NCI-H187 treated with DMSO at 0.1 percent for 48 hours (cell line): Measurements from ENCODE around the gene ATF3.
"Not testable (repeated sequence)": the region's sequence is repeated elsewhere in the genome, so short reads cannot be mapped to it uniquely, and the experiment has no call there.

ENCODE experiments used
- DNase-seq: peaks from one replicate; lab custom pipeline; 2025; lab: John Stamatoyannopoulos, UW

The ATF3 gene

DNA sequence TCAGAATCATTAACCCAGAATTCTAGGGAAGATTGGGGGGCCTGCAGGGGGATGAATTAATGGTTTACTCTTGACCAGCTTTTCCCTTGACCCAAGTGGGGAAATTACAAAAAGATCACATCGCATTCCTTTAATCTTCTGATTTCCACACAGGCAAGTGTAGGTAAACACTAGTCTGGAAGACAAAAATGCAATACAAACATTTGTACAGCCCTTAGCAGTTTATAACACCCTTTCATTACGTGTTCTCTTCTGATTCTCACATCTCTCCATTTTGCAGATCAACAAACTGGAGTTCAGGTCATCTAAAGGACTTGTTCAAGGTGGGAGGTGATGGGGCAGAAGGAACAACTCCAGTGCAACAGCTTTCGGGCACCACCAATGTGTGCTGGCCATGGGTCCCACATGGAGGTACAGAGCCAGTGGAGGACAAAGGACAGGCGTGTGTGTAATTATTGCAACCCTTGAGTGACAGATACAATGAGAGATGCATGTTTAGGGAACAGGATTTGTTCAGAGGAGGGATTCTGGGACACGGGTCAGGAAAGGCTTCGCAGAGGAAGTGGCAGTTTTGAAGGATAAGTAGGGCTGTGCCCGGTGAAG is 20.4 kb downstream of the ATF3 start:
- DNase-seq, result no peak

DNA sequence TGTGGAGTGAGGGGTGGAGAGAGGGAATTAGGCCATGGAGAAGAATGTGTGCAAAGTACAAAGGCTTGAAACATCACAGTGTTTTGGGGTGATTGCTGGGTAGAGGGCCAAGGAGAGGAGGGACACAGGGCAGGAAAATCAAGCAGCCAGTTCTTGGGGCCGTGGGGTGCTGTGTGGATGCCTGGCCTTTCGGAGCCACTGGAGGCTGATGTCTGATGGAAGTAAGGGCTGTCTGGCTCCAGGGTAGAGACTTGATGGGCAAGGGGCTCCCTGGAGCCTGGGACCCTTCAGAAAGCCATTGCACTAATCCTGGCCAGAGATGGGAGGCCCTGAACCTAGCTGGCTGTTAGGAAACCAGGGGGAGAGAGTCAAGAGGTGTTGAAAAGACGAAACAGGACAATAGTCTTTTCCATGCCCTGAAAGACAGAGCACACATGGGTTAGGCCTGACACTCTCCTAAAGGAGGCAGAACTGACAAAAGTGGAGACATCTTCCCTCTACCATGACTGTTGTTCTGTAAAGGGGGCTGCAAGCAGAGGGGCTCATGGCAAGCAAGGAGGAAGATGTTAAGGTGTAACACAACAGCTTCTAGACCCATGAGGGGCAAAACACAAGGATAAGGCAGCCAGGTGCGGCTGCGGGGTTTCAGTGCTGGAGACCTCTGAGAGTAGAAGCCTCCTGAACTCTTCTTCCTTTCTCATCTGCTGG is 21.0 kb downstream of the ATF3 start:
- no peak for DNase-seq

DNA sequence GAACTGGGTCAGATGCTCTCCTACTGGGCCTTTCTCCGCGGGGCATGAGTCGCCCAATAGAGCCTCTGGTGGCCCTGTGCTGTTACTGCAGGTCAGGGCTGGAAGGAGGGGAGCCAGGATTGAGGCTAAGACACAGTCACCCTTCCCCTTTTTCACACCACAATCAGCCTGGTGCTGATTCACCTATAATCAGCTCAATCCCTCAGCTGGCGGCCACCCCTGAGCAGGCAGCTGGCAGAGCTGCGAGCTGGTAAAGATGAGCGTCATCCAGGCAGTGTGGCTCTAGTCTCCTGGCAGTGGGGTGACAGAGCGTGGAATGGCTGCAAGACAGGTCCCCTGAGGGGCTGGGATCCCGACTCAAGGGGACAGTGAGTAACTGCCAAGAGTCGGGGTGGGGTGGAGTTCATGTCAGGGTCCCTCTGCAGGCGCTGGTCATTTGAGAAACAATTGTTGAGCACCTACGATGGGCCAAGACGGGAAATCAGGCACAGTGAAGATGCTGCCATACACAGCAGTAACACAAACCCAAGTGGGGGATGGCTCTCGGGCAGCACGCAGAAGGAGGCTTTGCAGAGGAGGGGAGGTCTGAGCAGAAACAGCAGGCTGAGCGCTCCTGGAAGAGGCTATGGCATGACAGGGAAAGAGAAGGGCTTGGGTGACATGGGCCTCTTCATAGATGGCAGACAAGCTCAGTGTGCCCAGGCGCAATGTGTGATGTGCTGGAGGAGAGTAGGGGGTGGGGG is 21.8 kb downstream of the ATF3 start:
- no peak for DNase-seq

DNA sequence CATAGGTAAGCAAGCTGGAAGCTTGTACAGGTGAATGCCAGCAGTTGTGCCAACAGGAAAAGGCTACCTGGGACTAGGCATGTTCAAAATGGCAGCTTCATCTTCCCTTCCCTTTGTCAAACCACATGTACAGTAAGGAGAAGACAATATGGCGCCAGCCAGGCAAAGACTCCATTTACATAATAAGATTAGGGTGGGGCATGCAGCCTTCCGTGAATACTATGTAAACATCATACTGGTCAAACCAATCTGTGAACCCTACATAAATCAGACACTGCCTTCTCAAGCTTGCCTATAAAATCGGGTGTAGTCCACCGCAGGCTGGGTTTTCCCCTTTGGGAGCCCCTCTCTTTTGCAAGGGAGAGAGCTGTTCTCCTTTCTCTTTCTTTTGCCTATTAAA is 24.6 kb downstream of the ATF3 start:
- no peak for DNase-seq

DNA sequence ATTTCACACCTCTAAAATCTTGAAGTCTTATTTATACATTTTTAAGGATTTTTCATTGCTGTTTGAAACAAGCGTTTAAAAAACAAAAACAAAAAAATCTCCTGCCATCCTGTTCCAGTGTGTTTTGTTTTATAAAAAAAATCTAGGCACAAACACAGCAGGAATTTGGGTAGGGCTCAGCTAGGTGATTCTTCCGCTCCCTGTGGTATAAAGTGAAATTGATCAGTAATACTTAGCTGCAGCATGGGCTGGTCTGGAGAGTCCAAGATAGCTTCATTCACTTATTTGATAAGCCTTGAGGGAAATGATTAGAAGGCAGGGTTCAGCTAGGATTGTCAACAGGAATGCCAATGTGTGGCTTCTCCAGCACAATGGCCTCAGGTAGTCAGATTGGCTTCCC is 25.7 kb downstream of the ATF3 start:
- no peak for DNase-seq

DNA sequence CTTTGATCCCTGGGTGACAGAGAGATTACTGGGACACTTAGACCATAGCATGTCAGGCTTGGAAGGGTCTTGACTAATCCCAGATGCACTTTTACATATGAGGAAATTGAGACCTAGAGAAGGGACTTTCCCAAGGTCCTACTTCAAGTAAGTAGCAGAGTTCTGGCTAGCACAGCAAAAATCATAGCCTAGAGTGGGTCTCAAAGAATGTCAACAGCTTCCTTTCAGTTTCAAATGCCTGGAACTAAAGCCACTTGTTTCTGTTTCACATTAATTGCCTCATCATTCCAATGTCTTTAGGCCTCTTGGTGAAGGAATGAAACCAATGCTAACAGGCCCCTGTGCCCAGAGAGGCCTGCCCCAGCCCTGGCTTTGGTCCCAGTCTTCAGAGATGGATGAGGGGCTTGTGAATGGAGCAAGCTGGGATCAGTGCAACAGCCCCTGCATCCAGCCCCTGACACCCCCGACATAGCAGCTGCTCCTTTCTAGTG is 26.6 kb downstream of the ATF3 start:
- DNase-seq, result no peak

DNA sequence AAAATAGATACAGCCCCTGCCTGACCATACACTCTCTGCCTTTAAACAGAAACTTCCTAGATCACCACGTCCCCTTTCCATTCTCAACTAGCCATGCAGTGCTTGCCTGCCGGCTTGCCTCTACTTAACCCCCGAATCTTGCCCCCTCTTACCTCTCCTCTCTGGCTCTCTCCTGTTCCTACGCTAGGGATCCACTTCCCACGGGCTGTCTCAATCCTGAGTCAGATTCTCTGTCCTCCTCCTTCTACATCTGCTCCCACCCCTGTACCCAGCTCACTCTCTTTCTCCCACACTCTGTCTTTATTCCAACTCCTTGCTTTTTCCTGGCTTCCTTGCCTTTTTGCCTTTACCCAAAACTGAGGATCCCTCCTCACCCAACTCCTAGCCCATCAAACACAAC is 29.3 kb downstream of the ATF3 start:
- no peak for DNase-seq

DNA sequence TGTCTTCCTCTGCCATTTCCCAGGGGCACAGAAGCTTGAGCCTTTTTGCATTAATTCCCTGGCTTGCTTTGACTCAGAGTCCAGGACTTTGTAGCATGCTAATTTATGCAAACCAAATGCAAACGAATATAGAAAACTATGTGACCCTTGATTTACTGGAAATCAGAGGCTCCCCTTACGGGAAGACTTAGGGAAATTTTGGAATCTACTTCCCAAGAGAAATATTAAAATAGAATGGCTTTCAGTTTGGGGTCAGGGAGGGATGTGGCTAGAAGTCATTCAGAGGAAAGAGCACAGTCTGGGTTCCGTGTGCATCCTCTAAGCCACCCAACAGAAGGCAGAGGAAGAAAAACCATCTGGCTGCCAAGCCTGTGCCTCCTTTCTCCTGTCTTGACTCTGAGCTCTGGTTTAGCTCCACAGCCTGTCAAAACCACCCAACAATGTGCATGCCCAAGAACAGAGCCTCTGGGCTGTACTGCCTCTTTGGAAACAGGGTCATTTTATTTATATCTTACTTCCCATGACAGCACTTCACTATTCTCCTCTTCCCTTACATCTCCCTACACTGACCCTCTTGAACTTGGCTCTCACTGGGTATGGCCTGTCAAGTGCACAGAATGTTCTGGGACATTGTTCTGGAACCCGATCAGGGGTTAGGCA is 30.1 kb downstream of the ATF3 start:
- no peak for DNase-seq

DNA sequence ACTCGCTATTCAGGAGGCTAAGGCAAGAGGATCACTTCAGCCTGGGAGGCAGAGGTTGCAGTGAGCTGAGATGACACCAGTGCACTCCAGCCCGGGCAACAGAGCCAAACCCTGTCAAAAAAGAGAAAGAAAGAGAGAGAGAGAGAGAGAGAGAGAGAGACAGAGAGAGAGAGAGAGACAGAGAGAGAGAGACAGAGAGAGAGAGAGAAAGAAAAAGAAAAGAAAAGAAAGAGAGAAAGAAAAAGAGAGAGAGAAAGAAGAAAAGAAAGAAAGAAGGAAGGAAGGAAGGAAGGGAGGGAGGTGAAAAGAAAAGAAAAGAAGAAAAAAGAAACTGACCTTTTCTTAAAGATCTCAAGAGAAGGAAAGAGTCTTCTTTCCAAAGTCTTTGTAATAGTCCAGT is 31.0 kb downstream of the ATF3 start:
- not testable (repeated sequence) for DNase-seq

DNA sequence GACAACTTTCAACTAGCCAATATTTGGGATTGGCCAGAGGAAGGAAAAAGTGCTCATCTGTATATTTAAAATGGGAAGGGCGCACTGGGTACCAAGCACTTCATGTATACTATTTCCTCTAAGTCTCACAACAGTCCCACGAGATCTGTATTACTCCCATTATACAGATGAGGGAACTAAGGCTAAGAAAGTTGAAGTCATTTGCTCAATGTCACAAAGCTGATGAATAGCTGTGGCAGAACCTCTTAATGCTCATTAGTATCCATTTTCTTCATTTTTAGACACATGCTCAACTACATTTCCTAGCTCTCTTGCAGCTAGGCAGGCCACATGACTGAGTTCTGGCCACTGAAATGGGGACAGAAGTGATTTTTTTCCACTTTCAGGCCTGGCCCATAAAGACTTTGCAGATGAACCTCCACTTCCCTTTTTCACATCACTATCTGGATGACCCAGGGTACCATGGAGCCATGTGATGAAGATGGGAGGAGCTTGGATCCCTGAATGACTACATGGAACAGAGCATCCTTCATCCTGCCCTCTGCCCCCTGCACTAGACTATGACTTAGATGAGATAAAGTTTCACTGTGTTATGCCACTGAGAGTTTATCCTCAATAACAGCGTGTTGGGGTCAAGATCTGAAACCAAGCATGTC is 31.8 kb downstream of the ATF3 start:
- no peak for DNase-seq

DNA sequence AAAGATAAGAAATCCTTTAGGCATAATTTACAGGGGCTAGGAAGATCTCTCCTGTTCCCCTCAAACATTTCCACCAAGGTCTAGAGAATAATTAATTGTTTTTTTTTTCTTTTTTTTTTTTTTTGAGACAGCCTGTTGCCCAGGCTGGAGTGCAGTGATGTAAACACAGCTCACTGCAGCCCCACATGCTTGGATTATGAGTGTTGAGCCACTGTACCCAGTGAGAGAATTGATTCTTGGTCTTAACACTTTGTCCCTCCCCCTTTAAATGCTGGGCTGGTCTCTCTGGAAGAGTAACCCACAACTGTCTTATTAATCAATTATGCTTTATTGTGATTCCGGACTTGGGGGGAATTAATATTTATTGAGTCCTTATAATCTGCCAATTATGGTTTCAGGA is 33.4 kb downstream of the ATF3 start:
- no peak for DNase-seq

DNA sequence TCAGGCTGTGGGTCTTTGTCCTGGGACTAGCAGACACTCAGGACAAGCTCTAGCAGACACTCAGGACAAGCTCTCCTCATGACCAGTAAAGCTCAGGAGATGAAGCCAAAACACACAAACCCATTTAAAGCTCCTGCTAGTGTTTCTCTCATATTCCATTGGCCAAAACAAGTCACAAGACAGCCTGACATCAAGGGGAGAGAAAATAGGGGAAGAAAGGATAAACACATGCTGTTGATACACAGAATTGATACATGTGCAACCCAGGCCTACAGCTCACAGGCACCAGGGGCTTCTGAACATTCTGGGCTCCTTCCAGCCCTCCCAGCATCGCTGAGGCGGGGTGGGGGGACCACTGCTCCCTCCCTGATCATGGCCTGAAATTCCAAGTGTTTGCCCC is 35.3 kb downstream of the ATF3 start:
- DNase-seq, result no peak

DNA sequence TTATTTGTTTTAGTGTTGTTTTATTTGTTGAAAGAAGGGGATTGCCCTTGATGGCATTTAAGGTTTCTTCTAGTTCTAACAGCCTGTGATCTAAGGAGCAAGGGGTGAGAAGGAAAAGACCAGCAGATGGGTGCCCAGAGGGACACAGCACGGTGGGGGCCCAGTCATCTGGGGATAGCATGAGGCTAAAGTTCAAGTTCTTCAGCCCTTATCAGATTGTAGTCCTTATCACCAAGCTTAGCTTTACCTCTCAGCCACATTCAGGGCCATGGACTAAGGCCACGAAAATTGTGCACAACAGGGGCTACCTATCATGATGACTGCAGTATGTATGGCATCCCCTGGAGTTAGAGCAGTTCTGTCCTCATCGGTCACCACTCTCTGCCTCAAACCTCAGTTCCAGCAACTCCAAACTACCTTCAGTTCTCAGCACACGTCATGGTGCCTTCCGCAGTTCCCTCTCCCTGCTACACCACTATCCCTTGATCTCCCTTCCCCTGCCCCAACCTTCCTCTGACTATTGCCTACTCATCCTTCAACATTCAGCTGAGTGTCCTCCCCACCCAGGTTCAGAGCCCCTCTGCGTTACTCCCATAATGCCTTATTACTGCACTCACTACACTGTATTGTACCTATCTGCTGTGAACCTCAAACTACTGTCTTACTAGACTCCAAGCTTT is 36.4 kb downstream of the ATF3 start:
- no peak for DNase-seq

DNA sequence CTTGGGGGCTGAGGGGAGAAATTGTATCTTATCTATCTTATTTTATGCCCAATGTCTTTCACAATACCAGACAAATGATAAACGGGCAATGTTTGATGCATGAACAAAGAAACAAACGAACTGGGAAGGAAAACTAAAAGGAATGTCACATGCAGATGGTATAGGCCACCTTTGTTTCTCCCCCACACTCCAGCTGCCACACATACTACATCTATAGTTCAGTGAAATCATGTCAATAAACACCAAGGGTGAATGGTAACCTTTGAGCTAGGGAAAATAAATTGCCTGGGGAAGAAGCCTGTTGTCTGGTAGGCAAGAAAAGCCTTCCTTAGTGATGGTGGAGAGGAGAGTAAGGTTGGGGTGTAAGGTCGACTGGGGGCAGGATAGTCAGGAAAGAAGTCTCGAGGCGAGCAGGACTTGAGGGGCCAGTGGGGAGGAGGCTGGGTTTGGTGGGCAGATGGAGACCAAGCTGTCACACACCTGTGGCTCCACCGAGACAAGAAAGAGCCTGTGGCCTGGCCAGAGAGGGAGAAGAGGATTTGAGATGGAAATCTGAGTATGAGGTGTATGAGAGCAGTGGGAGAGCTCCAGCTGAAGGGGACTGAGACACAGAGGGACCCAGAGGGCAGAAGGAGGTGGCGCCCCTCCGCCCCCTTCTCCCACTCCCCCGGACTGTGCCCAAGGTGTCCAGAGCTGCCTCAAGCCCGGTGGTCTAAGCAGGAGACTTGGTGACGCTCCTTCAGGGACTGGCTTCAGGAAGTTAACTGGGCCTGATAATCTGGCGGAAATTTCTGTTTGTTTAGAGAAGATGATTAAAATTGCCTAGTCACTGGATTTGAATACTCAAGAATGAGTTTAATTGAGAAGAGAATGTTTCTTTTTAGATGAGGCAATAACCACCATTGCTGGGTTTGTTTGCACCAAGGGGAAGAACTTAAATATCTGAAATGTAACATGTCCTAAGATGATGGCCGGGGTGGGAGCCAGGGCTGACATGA is 37.3 kb downstream of the ATF3 start:
- no peak for DNase-seq

DNA sequence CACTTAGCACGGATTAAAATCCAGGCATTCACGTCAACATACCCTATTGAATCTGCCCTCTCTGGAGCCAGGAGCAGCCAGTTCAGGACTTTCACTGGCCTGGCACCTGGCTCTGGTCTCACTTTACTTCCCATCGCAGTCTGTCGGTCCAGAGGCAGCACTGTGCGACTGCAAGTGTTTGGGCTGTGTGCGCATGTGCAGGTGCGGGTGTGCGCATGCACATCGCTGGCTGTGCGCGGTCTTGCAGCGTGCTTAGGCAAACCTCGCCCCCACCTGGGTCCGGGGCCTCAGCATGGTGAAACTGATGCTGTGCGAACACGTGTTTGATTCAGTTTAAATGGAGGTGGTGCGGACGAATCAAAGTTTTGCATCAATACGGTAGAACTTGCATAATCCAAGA is 38.0 kb downstream of the ATF3 start:
- DNase-seq, result no peak

DNA sequence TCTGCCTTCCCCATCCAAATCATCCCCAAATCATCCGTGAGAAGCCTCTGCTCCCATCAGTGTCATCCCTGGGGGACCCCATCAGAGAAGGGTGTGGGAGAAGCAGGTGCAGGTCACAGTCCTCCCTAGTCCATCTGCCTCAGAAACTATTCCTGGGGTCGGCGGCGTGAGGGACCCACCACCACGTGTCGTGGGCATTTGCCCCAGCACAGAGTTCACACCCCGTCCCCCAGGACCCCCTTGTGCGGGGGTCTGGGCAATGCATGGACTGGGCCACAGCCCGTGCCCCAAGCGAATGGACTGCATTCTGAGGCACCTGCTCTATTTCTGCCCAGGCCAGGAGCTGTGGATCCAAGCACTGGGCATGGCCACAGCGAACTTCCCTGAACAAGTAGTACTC is 38.4 kb downstream of the ATF3 start:
- DNase-seq, result no peak

DNA sequence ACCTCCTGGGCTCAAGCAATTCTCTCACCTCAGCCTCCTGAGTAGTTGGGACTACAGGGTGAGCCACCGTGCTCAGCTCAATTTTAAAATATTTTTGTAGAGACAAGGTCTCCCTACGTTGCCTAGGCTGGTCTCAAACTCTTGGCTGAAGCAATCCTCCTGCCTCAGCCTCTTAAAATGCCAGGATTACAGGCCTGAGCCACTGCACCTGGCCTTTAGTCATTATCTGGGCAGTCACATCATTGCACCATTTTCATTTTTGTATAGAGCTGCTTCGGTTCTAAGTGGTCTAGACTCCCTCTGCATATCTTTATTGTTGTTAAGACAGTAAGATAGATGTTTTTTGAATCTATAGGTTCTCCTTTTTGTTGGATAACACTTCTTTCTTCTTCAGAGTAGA is 39.9 kb downstream of the ATF3 start:
- no peak for DNase-seq

DNA sequence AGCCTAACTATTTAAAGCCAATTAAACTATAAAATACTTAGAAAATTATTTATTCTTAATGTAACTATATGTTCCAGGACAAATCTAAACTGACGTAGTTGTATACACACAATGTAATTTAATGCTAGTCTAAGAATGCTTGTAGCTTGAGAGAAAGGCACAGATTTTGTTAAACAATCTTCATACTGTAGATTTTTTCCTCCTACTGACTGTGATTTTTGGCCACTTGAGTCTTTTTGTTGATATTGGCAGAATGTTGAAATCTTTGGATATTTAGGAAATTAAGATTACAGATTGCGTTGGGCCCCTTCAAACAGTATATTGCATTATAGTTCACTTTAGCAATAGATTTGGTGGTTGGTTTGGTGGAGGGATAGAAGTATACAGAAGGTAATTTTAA is 40.5 kb downstream of the ATF3 start:
- DNase-seq, result no peak

DNA sequence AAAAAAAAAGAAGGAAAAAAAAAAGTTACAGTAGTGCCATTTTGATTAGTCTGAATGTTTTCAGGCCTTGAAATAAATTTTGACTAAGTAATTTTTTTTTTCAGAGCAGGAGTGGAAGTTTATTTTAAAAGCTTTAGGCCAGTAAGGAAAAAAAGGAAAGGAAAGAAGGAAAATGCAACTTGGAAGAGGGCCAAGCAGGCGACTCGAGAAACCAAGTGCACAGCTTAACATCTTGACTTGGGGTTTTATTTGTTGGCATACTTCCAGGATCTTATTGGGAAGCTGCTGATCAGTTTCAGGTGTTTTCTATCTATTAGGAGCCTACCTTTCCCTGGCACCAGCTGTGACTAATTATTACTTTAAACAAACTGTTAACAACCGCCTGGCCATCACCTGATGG is 41.7 kb downstream of the ATF3 start:
- no peak for DNase-seq

DNA sequence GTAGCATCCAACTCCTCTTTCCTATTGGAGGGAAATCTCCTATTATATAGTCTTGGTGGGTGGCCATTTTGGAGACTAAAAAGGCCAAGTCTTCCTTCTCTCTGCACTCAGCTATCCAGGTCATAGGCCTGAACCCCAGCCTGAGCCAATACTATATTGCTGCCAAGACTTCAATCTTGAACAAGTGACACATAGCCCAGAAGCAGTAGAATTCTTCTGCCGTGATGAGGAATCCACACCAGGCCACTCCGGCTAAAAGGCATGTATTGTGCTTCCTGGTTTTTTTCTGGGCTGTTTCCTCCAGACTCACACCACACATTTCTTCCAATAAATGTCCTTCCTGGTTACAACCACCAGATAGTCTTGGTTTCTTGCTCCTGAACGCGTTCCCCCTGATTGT is 43.0 kb downstream of the ATF3 start:
- DNase-seq, result no peak
